HCT116 (cell line): ENCODE results near the gene SBF1. TPM values are rescaled to one million over a fixed set of nuclear protein-coding genes. Genes with fewer than 3 reads are reported as not detected.

Experiments
- ATAC-seq: fragments of 200-7000 bp; cut with Tn5 transposase; 2 replicates; pipeline ENCODE4 v1.9.1; 2020; ENCODE audit warnings: mild to moderate bottlenecking, moderate library complexity
- BruUV-seq: library from RNA; stranded (reverse); fragments of 400-500 nt; replicated peaks from 2 replicates; lab custom pipeline; 2021; lab: Mats Ljungman, UMichigan
- CTCF ChIA-PET: fragments of 300-600 bp; sonication (Branson Sonifier 250); formaldehyde crosslinking; loops from one replicate; lab custom pipeline; 2021; ENCODE audit warnings: antibody characterized with exemption; lab: Charles Lee
- POLR2A ChIA-PET: fragments of 300-600, 350-600 bp; sonication (Branson Sonifier 250); formaldehyde crosslinking; loops from one replicate; lab custom pipeline; 2021; ENCODE audit warnings: antibody characterized with exemption; lab: Charles Lee
- RAD21 ChIA-PET, 2 experiments: fragments of 300-600 bp; sonication (Branson Sonifier 250); formaldehyde crosslinking; loops; one replicate each; lab custom pipeline; 2023; ENCODE audit warnings: low total read pairs in 2 of 2; ENCODE audit not compliant: uncharacterized antibody in 2 of 2, unreplicated experiment in 2 of 2, low non-redundant PET in 1 of 2; lab: Charles Lee
- DNase-seq: peaks from one replicate; pipeline ENCODE4 v3.0.0-alpha.2; 2010; ENCODE audit warnings: low read depth, low spot score
- H2AFZ ChIP-seq: fragments of 200-600 bp; shearing (Covaris generic), sonication (generic); 2 replicates; pipeline ENCODE4 v1.6.1; 2017; ENCODE audit warnings: low read depth, mixed run types, mixed read lengths, antibody characterized with exemption, low read length; ENCODE audit not compliant: poor library complexity, severe bottlenecking
- H3K27ac ChIP-seq: 2 replicates; pipeline ENCODE4 v1.5.1; 2012; ENCODE audit warnings: low read depth, low read length
- H3K27me3 ChIP-seq: fragments of 200-600 bp; sonication (generic); 2 replicates; pipeline ENCODE4 v1.6.1; 2016; ENCODE audit warnings: mixed run types, low read length, mixed read lengths; ENCODE audit not compliant: insufficient read depth
- H3K36me3 ChIP-seq, 2 experiments: fragments of 200-500 bp in 1 of 2; fragments of 200-600 bp in 1 of 2; sonication (Bioruptor generic) in 1 of 2; sonication (generic) in 1 of 2; 2 replicates each; pipeline versions ENCODE4 v1.5.1 to v1.6.1; 2014 to 2016; ENCODE audit warnings: low read length in 2 of 2, inconsistent platforms in 1 of 2, mixed read lengths in 1 of 2, mixed run types in 1 of 2; ENCODE audit not compliant: insufficient read depth in 2 of 2, control insufficient read depth in 1 of 2
- H3K4me1 ChIP-seq, 2 experiments: fragments of 200-600 bp in 1 of 2; sonication (generic) in 1 of 2; 2 replicates each; pipeline versions ENCODE4 v1.5.1 to v1.6.1; 2012 to 2017; ENCODE audit warnings: low read length in 2 of 2, inconsistent platforms in 1 of 2, mild to moderate bottlenecking in 1 of 2, mixed read lengths in 1 of 2, mixed run types in 1 of 2, moderate library complexity in 1 of 2; ENCODE audit not compliant: insufficient read depth in 2 of 2, control insufficient read depth in 1 of 2
- H3K4me2 ChIP-seq: fragments of 200-600 bp; sonication (generic); 2 replicates; pipeline ENCODE4 v1.6.1; 2017; ENCODE audit warnings: mixed run types, low read length, mixed read lengths
- H3K4me3 ChIP-seq, 2 experiments: fragments of 200-600 bp in 1 of 2; sonication (generic) in 1 of 2; replicated peaks in 1 of 2; 2 replicates each; pipeline ENCODE4 v1.5.1; 2011 to 2016; ENCODE audit warnings: low read length in 2 of 2, control low read depth in 1 of 2, low read depth in 1 of 2, mild to moderate bottlenecking in 1 of 2, mixed read lengths in 1 of 2, mixed run types in 1 of 2
- H3K79me2 ChIP-seq: fragments of 200-600 bp; sonication (generic); 2 replicates; pipeline ENCODE4 v1.6.1; 2017; ENCODE audit warnings: mild to moderate bottlenecking, mixed run types, low read length, moderate library complexity, mixed read lengths; ENCODE audit not compliant: insufficient read depth
- H3K9ac ChIP-seq: fragments of 200-600 bp; sonication (generic); 2 replicates; pipeline ENCODE4 v1.6.1; 2016; ENCODE audit warnings: low read length, mixed read lengths
- H3K9me2 ChIP-seq: fragments of 200-600 bp; sonication (generic), shearing (Covaris generic); 2 replicates; pipeline ENCODE4 v1.6.1; 2017; ENCODE audit warnings: mixed run types, mild to moderate bottlenecking, moderate library complexity; ENCODE audit not compliant: insufficient read depth
- H3K9me3 ChIP-seq, 2 experiments: fragments of 200-500 bp in 1 of 2; fragments of 200-600 bp in 1 of 2; sonication (Bioruptor generic) in 1 of 2; sonication (generic) in 1 of 2; 2 replicates each; pipeline ENCODE4 v1.6.1; 2014 to 2017; ENCODE audit warnings: low read length in 2 of 2, mixed read lengths in 2 of 2, inconsistent platforms in 1 of 2, low read depth in 1 of 2, mild to moderate bottlenecking in 1 of 2, mixed run types in 1 of 2, moderate library complexity in 1 of 2; ENCODE audit not compliant: control insufficient read depth in 1 of 2, insufficient read depth in 1 of 2
- H4K20me1 ChIP-seq: fragments of 200-600 bp; sonication (generic), shearing (Covaris generic); 2 replicates; pipeline ENCODE4 v1.6.1; 2017; ENCODE audit warnings: mixed run types, mild to moderate bottlenecking, moderate library complexity; ENCODE audit not compliant: insufficient read depth
- ATF3 ChIP-seq: IDR thresholded peaks from 2 replicates; pipeline ENCODE4 v1.6.1; 2012
- CBX3 ChIP-seq: IDR thresholded peaks from 2 replicates; pipeline ENCODE4 v1.6.1; 2012; ENCODE audit warnings: low read depth
- EGR1 ChIP-seq: IDR thresholded peaks from 2 replicates; pipeline ENCODE4 v1.6.1; 2012; ENCODE audit warnings: low read depth
- ELF1 ChIP-seq: IDR thresholded peaks from 2 replicates; pipeline ENCODE4 v1.6.1; 2012; ENCODE audit warnings: low read depth, borderline replicate concordance
- EZH2phosphoT487 ChIP-seq: fragments of 200-600 bp; IDR thresholded peaks from 2 replicates; pipeline ENCODE4 v1.6.1; 2018; ENCODE audit warnings: antibody characterized with exemption, borderline replicate concordance
- JUND ChIP-seq: IDR thresholded peaks from 2 replicates; pipeline ENCODE4 v1.6.1; 2012
- POLR2AphosphoS5 ChIP-seq: IDR thresholded peaks from 2 replicates; pipeline ENCODE4 v1.6.1; 2011; ENCODE audit warnings: mild to moderate bottlenecking, low read depth, low read length, moderate library complexity
- RAD21 ChIP-seq: IDR thresholded peaks from 2 replicates; pipeline ENCODE4 v1.6.1; 2012; ENCODE audit warnings: low read depth, mild to moderate bottlenecking
- SP1 ChIP-seq: IDR thresholded peaks from 2 replicates; pipeline ENCODE4 v1.6.1; 2012; ENCODE audit warnings: low read depth
- YY1 ChIP-seq: IDR thresholded peaks from 2 replicates; pipeline ENCODE4 v1.6.1; 2011; ENCODE audit warnings: low read length, low read depth, moderate library complexity, mild to moderate bottlenecking; ENCODE audit not compliant: insufficient replicate concordance; ENCODE audit errors: extremely low read depth
- ZBTB33 ChIP-seq: IDR thresholded peaks from 2 replicates; pipeline ENCODE4 v1.6.1; 2011; ENCODE audit warnings: mild to moderate bottlenecking, low read length, moderate library complexity; ENCODE audit not compliant: insufficient replicate concordance; ENCODE audit errors: extremely low read depth
- ZFX ChIP-seq: fragments of 450-650 bp; IDR thresholded peaks from 2 replicates; pipeline ENCODE4 v1.6.1; 2017
- intact Hi-C: fragments of 100-400 bp; cut with micrococcal nuclease; formaldehyde crosslinking; loops from 2 replicates; pipeline ENCODE4 v1.10.0; 2022
- total RNA-seq: library from RNA; stranded (reverse); gene quantifications from one replicate; pipeline ENCODE4 v1.2.1, GENCODE V29; 2021; ENCODE audit not compliant: unreplicated experiment
- TF ChIP-seq, protein P1 (sequence below): IDR thresholded peaks from 2 replicates; pipeline ENCODE4 v1.6.1; 2012
- TF ChIP-seq, protein P2 (sequence below): IDR thresholded peaks from 2 replicates; pipeline ENCODE4 v1.6.1; 2012; ENCODE audit warnings: low read depth
- TF ChIP-seq, protein P3 (sequence below), 3 experiments: fragments of 200-600 bp in 1 of 3; sonication (generic) in 1 of 3; IDR thresholded peaks in 2 of 3; conservative IDR thresholded peaks in 1 of 3; 2 replicates each; pipeline ENCODE4 v1.5.1; 2012 to 2017; ENCODE audit warnings: low read depth in 2 of 3, low read length in 2 of 3, antibody characterized with exemption in 1 of 3, borderline replicate concordance in 1 of 3, control low read depth in 1 of 3, mild to moderate bottlenecking in 1 of 3, mixed read lengths in 1 of 3, mixed run types in 1 of 3, moderate library complexity in 1 of 3; ENCODE audit not compliant: insufficient read depth in 1 of 3

SBF1 gene
- total RNA-seq, 1 experiment from 2014 or later, result 91.1 TPM

GRCh38 chr22:50507421-50507990, 32.7 kb upstream of the SBF1 start, which contains the start of gene LMF2 (continued):
- TF ChIP-seq, protein P1, sequence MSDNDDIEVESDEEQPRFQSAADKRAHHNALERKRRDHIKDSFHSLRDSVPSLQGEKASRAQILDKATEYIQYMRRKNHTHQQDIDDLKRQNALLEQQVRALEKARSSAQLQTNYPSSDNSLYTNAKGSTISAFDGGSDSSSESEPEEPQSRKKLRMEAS, result no peak

GRCh38 chr22:50506611-50507420, 32.0 kb upstream of the SBF1 start:
- Histone ChIP-seq H3K27me3 (no peaks in the 10 kb centered on the region), H3K9me3 (no peaks in the 10 kb centered on the region), H3K27ac (peak overlapping the region; percentile 61), H2AFZ (no peak overlapping the region), H3K36me3 (peaks cover 0 to 8% of the 10 kb centered on the region in 2 experiments; a peak in 1 of 4 replicates), H3K9me2 (no peaks in the 10 kb centered on the region), H3K4me1 (peaks cover 10 to 17% of the 10 kb centered on the region in 2 experiments), H3K9ac (peak overlapping the region; percentile 94), H3K79me2 (peaks cover 45% of the 10 kb centered on the region), H4K20me1 (no peaks in the 10 kb centered on the region), H3K4me2 (peak overlapping the region; percentile 93), H3K4me3 (peak overlapping the region; percentile 67 to 99)
- BruUV-seq, result TSS peak; percentile 79
- ChIA-PET RAD21 (interaction anchor here in 1 of 2 experiments (0.8 kb wide), 1 partner anchor 19 kb away, joined by 4 read pairs; the partner anchor contains the start of gene SCO2), POLR2A (no interaction called here), CTCF (interaction anchor here (1.5 kb wide), 1 partner anchor 9 kb away, joined by 10 read pairs; no protein-coding TSS in a partner anchor)
- no peak for DNase-seq
- intact Hi-C loops, result no loop called here
- ATAC-seq, result 0 out of 2 replicates have a peak, but pooled peaks have one; percentile 1
- TF ChIP-seq, protein P2, sequence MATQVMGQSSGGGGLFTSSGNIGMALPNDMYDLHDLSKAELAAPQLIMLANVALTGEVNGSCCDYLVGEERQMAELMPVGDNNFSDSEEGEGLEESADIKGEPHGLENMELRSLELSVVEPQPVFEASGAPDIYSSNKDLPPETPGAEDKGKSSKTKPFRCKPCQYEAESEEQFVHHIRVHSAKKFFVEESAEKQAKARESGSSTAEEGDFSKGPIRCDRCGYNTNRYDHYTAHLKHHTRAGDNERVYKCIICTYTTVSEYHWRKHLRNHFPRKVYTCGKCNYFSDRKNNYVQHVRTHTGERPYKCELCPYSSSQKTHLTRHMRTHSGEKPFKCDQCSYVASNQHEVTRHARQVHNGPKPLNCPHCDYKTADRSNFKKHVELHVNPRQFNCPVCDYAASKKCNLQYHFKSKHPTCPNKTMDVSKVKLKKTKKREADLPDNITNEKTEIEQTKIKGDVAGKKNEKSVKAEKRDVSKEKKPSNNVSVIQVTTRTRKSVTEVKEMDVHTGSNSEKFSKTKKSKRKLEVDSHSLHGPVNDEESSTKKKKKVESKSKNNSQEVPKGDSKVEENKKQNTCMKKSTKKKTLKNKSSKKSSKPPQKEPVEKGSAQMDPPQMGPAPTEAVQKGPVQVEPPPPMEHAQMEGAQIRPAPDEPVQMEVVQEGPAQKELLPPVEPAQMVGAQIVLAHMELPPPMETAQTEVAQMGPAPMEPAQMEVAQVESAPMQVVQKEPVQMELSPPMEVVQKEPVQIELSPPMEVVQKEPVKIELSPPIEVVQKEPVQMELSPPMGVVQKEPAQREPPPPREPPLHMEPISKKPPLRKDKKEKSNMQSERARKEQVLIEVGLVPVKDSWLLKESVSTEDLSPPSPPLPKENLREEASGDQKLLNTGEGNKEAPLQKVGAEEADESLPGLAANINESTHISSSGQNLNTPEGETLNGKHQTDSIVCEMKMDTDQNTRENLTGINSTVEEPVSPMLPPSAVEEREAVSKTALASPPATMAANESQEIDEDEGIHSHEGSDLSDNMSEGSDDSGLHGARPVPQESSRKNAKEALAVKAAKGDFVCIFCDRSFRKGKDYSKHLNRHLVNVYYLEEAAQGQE, result no peak
- TF ChIP-seq SP1, result no peak
- no peak for TF ChIP-seq YY1
- TF ChIP-seq ELF1, result no peak
- no peak for TF ChIP-seq POLR2AphosphoS5
- TF ChIP-seq CBX3, result no peak
- TF ChIP-seq ZBTB33, result no peak
- TF ChIP-seq ATF3, result no peak
- TF ChIP-seq, protein P3, sequence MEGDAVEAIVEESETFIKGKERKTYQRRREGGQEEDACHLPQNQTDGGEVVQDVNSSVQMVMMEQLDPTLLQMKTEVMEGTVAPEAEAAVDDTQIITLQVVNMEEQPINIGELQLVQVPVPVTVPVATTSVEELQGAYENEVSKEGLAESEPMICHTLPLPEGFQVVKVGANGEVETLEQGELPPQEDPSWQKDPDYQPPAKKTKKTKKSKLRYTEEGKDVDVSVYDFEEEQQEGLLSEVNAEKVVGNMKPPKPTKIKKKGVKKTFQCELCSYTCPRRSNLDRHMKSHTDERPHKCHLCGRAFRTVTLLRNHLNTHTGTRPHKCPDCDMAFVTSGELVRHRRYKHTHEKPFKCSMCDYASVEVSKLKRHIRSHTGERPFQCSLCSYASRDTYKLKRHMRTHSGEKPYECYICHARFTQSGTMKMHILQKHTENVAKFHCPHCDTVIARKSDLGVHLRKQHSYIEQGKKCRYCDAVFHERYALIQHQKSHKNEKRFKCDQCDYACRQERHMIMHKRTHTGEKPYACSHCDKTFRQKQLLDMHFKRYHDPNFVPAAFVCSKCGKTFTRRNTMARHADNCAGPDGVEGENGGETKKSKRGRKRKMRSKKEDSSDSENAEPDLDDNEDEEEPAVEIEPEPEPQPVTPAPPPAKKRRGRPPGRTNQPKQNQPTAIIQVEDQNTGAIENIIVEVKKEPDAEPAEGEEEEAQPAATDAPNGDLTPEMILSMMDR (IDR thresholded peaks at IDR 0.05 in 2 of 3, conservative IDR thresholded peaks at IDR 0.05 in 1 of 3; ENCODE audit: borderline replicate concordance in 1 of 3, insufficient read depth in 1 of 3, low read depth in 2 of 3, low read length in 2 of 3), result no peak
- TF ChIP-seq ZFX, result no peak
- TF ChIP-seq EGR1, result no peak
- no peak for TF ChIP-seq EZH2phosphoT487
- no peak for TF ChIP-seq JUND
- no peak for TF ChIP-seq RAD21
